ENCODE measurements around the gene SLC7A4.
A peak's percentile ranks its signal among the peaks of the same experiment; 100 is the strongest.
"Not testable (repeated sequence)": the region's sequence is repeated elsewhere in the genome, so short reads cannot be mapped to it uniquely, and the experiment has no call there.

SLC7A4 gene

GRCh38 chr22:21061660-21062321 is 29.4 kb upstream of the SLC7A4 start:
- not testable (repeated sequence) for DNase-seq

- not testable (repeated sequence) for DNase-seq
Observed at GRCh38 chr22:21060363-21060762, 28.0 kb upstream of the SLC7A4 start.

- DNase-seq: no peak
Observed at GRCh38 chr22:21055880-21056319, 23.5 kb upstream of the SLC7A4 start.

GRCh38 chr22:21055564-21055834 is 23.1 kb upstream of the SLC7A4 start:
- DNase-seq: no peak

GRCh38 chr22:21054714-21055563 is 22.6 kb upstream of the SLC7A4 start:
- no peak for DNase-seq

- no peak for DNase-seq
Observed at GRCh38 chr22:21054046-21054713, 21.8 kb upstream of the SLC7A4 start.

GRCh38 chr22:21052715-21053459 is 20.5 kb upstream of the SLC7A4 start:
- no peak for DNase-seq

- no peak for DNase-seq
Observed at GRCh38 chr22:21051831-21052400, 19.6 kb upstream of the SLC7A4 start.

- no peak for DNase-seq
Observed at GRCh38 chr22:21051145-21051830, 18.9 kb upstream of the SLC7A4 start.

- DNase-seq: not testable (repeated sequence)
Observed at GRCh38 chr22:21048965-21049364, 16.6 kb upstream of the SLC7A4 start.

- not testable (repeated sequence) for DNase-seq
Observed at GRCh38 chr22:21048448-21048847, 16.1 kb upstream of the SLC7A4 start.

GRCh38 chr22:21047730-21048129 is 15.4 kb upstream of the SLC7A4 start:
- no peak for DNase-seq

GRCh38 chr22:21047035-21047661 is 14.8 kb upstream of the SLC7A4 start:
- DNase-seq: no peak

- peak; percentile 74 for DNase-seq
Observed at GRCh38 chr22:21045585-21046294, 13.4 kb upstream of the SLC7A4 start, which contains the start of gene LRRC74B. TSS of gene LRRC74B (plus strand) at chr22:21045946. CDS start at chr22:21045987, 41 bp downstream.

- DNase-seq: no peak
Observed at GRCh38 chr22:21044931-21045584, 12.7 kb upstream of the SLC7A4 start.

- no peak for DNase-seq
Observed at GRCh38 chr22:21043860-21044535, 11.6 kb upstream of the SLC7A4 start.

GRCh38 chr22:21042978-21043859 is 10.9 kb upstream of the SLC7A4 start:
- no peak for DNase-seq

GRCh38 chr22:21041937-21042336 is 9.6 kb upstream of the SLC7A4 start:
- DNase-seq: no peak

GRCh38 chr22:21039158-21039557 is 6.8 kb upstream of the SLC7A4 start:
- not testable (repeated sequence) for DNase-seq
